ENCODE data around the gene MRE11.

DNA sequence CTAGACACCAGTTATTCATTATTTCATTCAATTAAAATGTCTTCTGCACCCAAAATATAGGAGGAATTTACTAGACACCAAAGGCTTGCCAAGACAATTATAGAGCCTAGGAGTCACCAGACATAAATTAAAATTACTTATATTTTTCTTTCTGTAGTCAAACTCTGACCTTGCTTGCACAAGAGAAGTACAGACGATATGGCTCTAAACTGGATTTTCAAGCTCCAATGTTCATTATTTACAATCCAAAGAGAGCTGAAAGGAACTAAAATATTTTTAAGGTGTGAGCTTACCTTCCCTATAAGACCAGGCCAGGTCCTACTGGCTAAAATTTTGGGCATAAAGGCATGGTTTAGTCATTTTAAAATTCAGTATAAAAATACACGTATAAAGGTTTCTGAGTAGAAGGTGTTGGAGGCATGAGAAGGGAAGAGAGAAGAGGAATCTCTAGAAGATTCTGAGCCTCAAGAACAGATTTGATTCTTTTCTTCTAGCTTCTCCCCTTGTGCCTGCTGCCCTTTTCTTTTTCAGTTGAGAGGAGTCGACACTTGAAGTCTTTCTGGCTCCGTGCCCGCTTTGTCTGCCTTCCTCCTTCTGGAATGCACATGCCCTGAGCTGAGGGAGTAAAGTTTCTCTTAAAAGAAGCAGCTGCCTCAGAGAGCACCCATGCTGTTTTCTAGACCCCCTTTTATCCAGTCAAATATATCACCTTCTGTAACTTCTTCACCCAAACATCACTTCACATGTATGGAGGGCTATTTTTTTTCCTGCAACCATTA, 32.1 kb upstream of the MRE11 start:
- TF ChIP-seq, protein P1, sequence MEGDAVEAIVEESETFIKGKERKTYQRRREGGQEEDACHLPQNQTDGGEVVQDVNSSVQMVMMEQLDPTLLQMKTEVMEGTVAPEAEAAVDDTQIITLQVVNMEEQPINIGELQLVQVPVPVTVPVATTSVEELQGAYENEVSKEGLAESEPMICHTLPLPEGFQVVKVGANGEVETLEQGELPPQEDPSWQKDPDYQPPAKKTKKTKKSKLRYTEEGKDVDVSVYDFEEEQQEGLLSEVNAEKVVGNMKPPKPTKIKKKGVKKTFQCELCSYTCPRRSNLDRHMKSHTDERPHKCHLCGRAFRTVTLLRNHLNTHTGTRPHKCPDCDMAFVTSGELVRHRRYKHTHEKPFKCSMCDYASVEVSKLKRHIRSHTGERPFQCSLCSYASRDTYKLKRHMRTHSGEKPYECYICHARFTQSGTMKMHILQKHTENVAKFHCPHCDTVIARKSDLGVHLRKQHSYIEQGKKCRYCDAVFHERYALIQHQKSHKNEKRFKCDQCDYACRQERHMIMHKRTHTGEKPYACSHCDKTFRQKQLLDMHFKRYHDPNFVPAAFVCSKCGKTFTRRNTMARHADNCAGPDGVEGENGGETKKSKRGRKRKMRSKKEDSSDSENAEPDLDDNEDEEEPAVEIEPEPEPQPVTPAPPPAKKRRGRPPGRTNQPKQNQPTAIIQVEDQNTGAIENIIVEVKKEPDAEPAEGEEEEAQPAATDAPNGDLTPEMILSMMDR (IDR thresholded peaks at IDR 0.05) = no peak
- no peak for TF ChIP-seq POLR2A (IDR thresholded peaks at IDR 0.05)
